HG03575 (cell line): ENCODE measurements around the gene TKT.

Experiments used
- ATAC-seq: cut with Tn5 transposase; IDR thresholded peaks from one replicate; pipeline ENCODE4 v1.9.1; 2021; ENCODE audit not compliant: unreplicated experiment, insufficient number of reproducible peaks, low FRiP score; ENCODE audit errors: extremely low read depth

The TKT gene

GRCh38 chr3:53243785-53244184 lies 12.0 kb downstream of the TKT start:
- ATAC-seq = no peak

- no peak for ATAC-seq
These were observed 12.7 kb downstream of the TKT start for GRCh38 chr3:53243165-53243564.

GRCh38 chr3:53242642-53243041 lies 13.2 kb downstream of the TKT start:
- no peak for ATAC-seq

GRCh38 chr3:53242155-53242554 lies 13.7 kb downstream of the TKT start:
- ATAC-seq = no peak

GRCh38 chr3:53240989-53241972 lies 14.5 kb downstream of the TKT start:
- ATAC-seq = no peak

- no peak for ATAC-seq
These were observed 16.0 kb downstream of the TKT start for GRCh38 chr3:53239800-53240199.

- no peak for ATAC-seq
These were observed 16.9 kb downstream of the TKT start for GRCh38 chr3:53238886-53239285.

- ATAC-seq = no peak
These were observed 17.6 kb downstream of the TKT start for GRCh38 chr3:53238051-53238850.

- no peak for ATAC-seq
These were observed 19.5 kb downstream of the TKT start for GRCh38 chr3:53236112-53236841.

GRCh38 chr3:53235545-53235944 lies 20.3 kb downstream of the TKT start:
- ATAC-seq = no peak

GRCh38 chr3:53234841-53235232 lies 21.0 kb downstream of the TKT start:
- no peak for ATAC-seq

- no peak for ATAC-seq
These were observed 21.5 kb downstream of the TKT start for GRCh38 chr3:53234130-53234840.

- ATAC-seq = no peak
These were observed 23.0 kb downstream of the TKT start for GRCh38 chr3:53232641-53233377.

- ATAC-seq = no peak
These were observed 24.0 kb downstream of the TKT start for GRCh38 chr3:53231532-53232511.

GRCh38 chr3:53230789-53231188 lies 25.0 kb downstream of the TKT start:
- no peak for ATAC-seq

- ATAC-seq = no peak
These were observed 25.7 kb downstream of the TKT start for GRCh38 chr3:53230041-53230621.

- no peak for ATAC-seq
These were observed 26.2 kb downstream of the TKT start for GRCh38 chr3:53229606-53230005.
